ENCODE data around the gene IL32. TPM values are rescaled to one million over a fixed set of nuclear protein-coding genes. Genes with fewer than 3 reads are reported as not detected.
A peak's percentile ranks its signal among the peaks of the same experiment; 100 is the strongest.

IL32 gene
- total and polyA plus RNA-seq, 2 experiments from 2014 or later = 2.3 to 6.1 TPM

- Histone ChIP-seq H3K36me3 (ENCODE audit: insufficient read depth) (no peaks in the 10 kb centered on the region), H2AFZ (peak overlapping the region; percentile 72; the same call in 1 of the 2 replicates), H3K27ac (ENCODE audit: low read depth) (peak overlapping the region; percentile 91), H3K4me3 (peak overlapping the region; percentile 75), H3K9me2 (ENCODE audit: insufficient read depth) (no peaks in the 10 kb centered on the region), H4K20me1 (replicated peaks; ENCODE audit: insufficient read depth) (no peaks in the 10 kb centered on the region), H3K4me2 (peak overlapping the region; percentile 83), H3F3A (replicated peaks; ENCODE audit: low read depth) (peaks cover 33% of the 10 kb centered on the region), H3K79me2 (replicated peaks; ENCODE audit: insufficient read depth) (no peaks in the 10 kb centered on the region), H3K27me3 (ENCODE audit: insufficient read depth) (no peaks in the 10 kb centered on the region), H3K4me1 (ENCODE audit: insufficient read depth) (peaks cover 27% of the 10 kb centered on the region)
- Mint-ChIP-seq H3K27ac (peak overlapping the region; percentile 95; the same call in 1 of the 2 replicates), H3K36me3 (ENCODE audit: low read depth) (no peaks in the 10 kb centered on the region; the same call in 2 of the 3 replicates), H3K4me3 (peak overlapping the region; percentile 72), H3K27me3 (ENCODE audit: insufficient read depth, low read depth, poor library complexity) (peaks cover 13% of the 10 kb centered on the region), H3K9me3 (no peaks in the 10 kb centered on the region; the same call in 1 of the 3 replicates), H3K4me1 (peaks cover 32% of the 10 kb centered on the region)
- TF ChIP-seq STAT1 (IDR thresholded peaks at IDR 0.05; ENCODE audit: unreplicated experiment) (no peak), POLR2AphosphoS5 (IDR thresholded peaks at IDR 0.05; ENCODE audit: low read depth) (peak; percentile 72), ZNF331 (CRISPR knock-in tag; IDR thresholded peaks at IDR 0.05; ENCODE audit: low read depth) (no peak), ETS1 (IDR thresholded peaks at IDR 0.05) (peak; percentile 60; the same call in 1 of the 2 replicates)
- ATAC-seq (peak; percentile 79), DNase-seq (ENCODE audit: low spot score) (peak; percentile 96)
These were observed 40.9 kb downstream of the IL32 start for GRCh38 chr16:3106205-3106928.

GRCh38 chr16:3112058-3112880, 46.8 kb downstream of the IL32 start, which contains the start of gene ZNF205:
Gene ZNF205 (plus strand): TSS chr16:3112586. CDS start chr16:3113431, 845 bp downstream.
- H3K9me3 Mint-ChIP-seq = no peaks in the 10 kb centered on the region; the same call in 2 of the 3 replicates
- DNase-seq (ENCODE audit: low spot score) (peak; percentile 93), ATAC-seq (peak; percentile 96)

More at GRCh38 chr16:3112058-3112880, 46.8 kb downstream of the IL32 start, which contains the start of gene ZNF205:
- Histone ChIP-seq H3K27me3 (ENCODE audit: insufficient read depth) (no peaks in the 10 kb centered on the region), H4K20me1 (replicated peaks; ENCODE audit: insufficient read depth) (no peaks in the 10 kb centered on the region), H3K4me2 (peak within 1 kb of the TSS; percentile 100), H3K9me2 (ENCODE audit: insufficient read depth) (no peaks in the 10 kb centered on the region), H3K4me1 (ENCODE audit: insufficient read depth) (peaks cover 16% of the 10 kb centered on the region; the same call in 1 of the 2 replicates), H3K4me3 (peak within 1 kb of the TSS; percentile 99), H3K27ac (ENCODE audit: low read depth) (peak within 1 kb of the TSS; percentile 50; the same call in 1 of the 2 replicates), H3K36me3 (ENCODE audit: insufficient read depth) (peaks cover 4% of the 10 kb centered on the region; the same call in 1 of the 2 replicates), H2AFZ (peak within 1 kb of the TSS; percentile 90), H3K79me2 (replicated peaks; ENCODE audit: insufficient read depth) (peaks cover 22% of the 10 kb centered on the region), H3F3A (replicated peaks; ENCODE audit: low read depth) (0 out of 2 replicates have a peak, but pooled peaks cover 12% of the 10 kb centered on the region)
- peak within 1 kb of the TSS; percentile 92 for H3K4me3 Mint-ChIP-seq
- H3K27ac Mint-ChIP-seq = peak within 1 kb of the TSS; percentile 79
- H3K27me3 Mint-ChIP-seq (ENCODE audit: insufficient read depth, low read depth, poor library complexity) = peaks cover 9% of the 10 kb centered on the region
- H3K4me1 Mint-ChIP-seq = peaks cover 20% of the 10 kb centered on the region
- TF ChIP-seq POLR2AphosphoS5 (IDR thresholded peaks at IDR 0.05; ENCODE audit: low read depth) (peak; percentile 70), ZNF331 (CRISPR knock-in tag; IDR thresholded peaks at IDR 0.05; ENCODE audit: low read depth) (no peak), CTCF (conservative IDR thresholded peaks at IDR 0.05; ENCODE audit: low read depth in 2 of 2) (0 out of 4 replicates have a peak, but pooled peaks of 1 of the 2 experiments have one; percentile 14), ETS1 (IDR thresholded peaks at IDR 0.05) (peak; percentile 74), JUNB (IDR thresholded peaks at IDR 0.05; ENCODE audit: unreplicated experiment) (no peak), CREB1 (CRISPR knock-in tag; IDR thresholded peaks at IDR 0.05; ENCODE audit: low read depth) (peak; percentile 50; the same call in 1 of the 2 replicates)
- H3K36me3 Mint-ChIP-seq (ENCODE audit: low read depth) = peaks cover 18% of the 10 kb centered on the region; the same call in 2 of the 3 replicates

Measured in GM23338 (cell line).